Right cardiac atrium (tissue), 5 donors: ENCODE results near the gene TMOD2. TPM values are rescaled to one million over a fixed set of nuclear protein-coding genes. Genes with fewer than 3 reads are reported as not detected.

ENCODE experiments used
- ATAC-seq, 2 donors: fragments of 200-7000 bp; cut with Tn5 transposase; one replicate each; pipeline versions ENCODE4 v1.8.0 to v1.9.1; 2020; ENCODE audit warnings: moderate library complexity in 2 of 2, mild to moderate bottlenecking in 1 of 2
- DNase-seq, 3 donors: peaks; one replicate each; pipeline ENCODE4 v3.0.0-alpha.2; 2020
- H3K27ac ChIP-seq: one replicate; pipeline ENCODE4 v1.5.1; 2013; ENCODE audit warnings: mild to moderate bottlenecking, low read length, control low read depth, moderate library complexity
- H3K27me3 ChIP-seq: one replicate; pipeline ENCODE4 v1.6.1; 2013; ENCODE audit not compliant: control insufficient read depth, insufficient read depth
- H3K4me1 ChIP-seq: one replicate; pipeline ENCODE4 v1.6.1; 2013; ENCODE audit warnings: low read length; ENCODE audit not compliant: control insufficient read depth, insufficient read depth
- H3K4me3 ChIP-seq: one replicate; pipeline ENCODE4 v1.5.1; 2013; ENCODE audit warnings: low read length, control low read depth
- H3K9me3 ChIP-seq: one replicate; pipeline ENCODE4 v1.6.1; 2013; ENCODE audit warnings: low read length; ENCODE audit not compliant: control insufficient read depth
- WGBS: extraction: QIAGEN DNeasy Blood & Tissue Kit; methylation state at CpG from one replicate; pipeline ENCODE4 v1.1.7; 2013; 5-methylcytosine and 5-hydroxymethylcytosine counted together
- intact Hi-C, 4 donors: fragments of 100-400 bp; cut with DNase I; formaldehyde crosslinking; loops; one replicate each; pipeline versions ENCODE4 v1.11.0 to v1.14.0; 2022 to 2023
- polyA plus RNA-seq: library from polyadenylated mRNA; stranded (reverse); fragments of 200-250 nt; gene quantifications from one replicate; pipeline ENCODE4 v1.2.3, GENCODE V29; 2013
- total RNA-seq, 4 donors: library from RNA; stranded (reverse); fragmentation: NEBNext Ultra II Directional; extraction: Animal tissue kit (Norgen Biotek cat#: 25700); gene quantifications; one replicate each; pipeline ENCODE4 v1.2.1, GENCODE V29; 2021
- donor health status: healthy with polysubstance abuse.
- donor health status: DM: no; HTN: yes; CAD: no.
- donor health status: DM: no; HTN: no; CAD: no.
- donor health status: DM: no; HTN: yes; CAD: no; lungs with severe emphysema.
- donor health status: DM: yes; HTN: yes; CAD: no.

TMOD2 gene
- total and polyA plus RNA-seq, 5 donors = 3.6 to 17.8 (median 13.4) TPM

DNA sequence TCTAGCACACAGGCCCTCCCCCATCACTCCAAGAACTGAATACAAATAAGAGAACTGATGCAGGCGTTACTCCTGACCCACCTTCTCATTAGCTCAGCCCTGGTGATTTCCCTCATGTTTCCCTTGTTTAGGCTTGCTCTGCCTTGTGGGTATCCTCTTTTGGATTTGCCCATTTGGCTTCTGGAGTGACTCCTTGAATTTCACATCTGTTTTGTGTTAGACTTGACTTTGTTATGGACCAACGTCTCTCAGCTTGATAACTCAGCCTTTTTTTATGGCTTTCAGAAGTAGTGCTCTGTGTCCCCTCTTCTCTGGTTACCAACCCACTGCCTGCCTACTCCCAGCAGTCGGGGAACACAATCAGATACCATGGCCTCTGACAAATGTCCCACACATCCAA lies 66.8 kb downstream of the TMOD2 start:
- WGBS = 79% methylated on average over 3 of the region's 3 CpGs

DNA sequence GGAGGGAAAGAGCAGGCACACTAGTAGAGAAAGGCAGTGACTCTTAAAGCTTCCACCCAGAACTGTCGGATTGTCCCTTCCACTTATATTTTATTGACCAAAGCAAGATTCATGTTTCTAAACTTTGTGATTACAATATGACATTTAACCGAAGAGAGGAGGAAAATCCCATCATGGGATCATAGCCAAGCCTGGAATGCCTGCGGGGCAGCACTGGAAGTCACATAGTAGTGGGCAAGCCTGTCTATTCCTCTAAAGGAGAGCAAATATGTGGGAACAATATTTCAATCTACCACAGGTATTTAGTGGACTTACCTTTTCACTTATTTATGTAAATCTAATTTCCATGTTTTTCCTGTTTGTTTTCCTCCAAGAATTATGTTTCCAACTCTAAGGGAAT lies 74.3 kb downstream of the TMOD2 start:
- 69% methylated on average over 3 of the region's 3 CpGs for WGBS
- H3K4me3 ChIP-seq = no peak overlapping the region
- DNase-seq = no peak
- H3K27ac ChIP-seq = no peak overlapping the region
- H3K27me3 ChIP-seq = no peaks in the 10 kb centered on the region
- ATAC-seq = no peak
- intact Hi-C loops = no loop called here
- H3K4me1 ChIP-seq = no peaks in the 10 kb centered on the region
- no peaks in the 10 kb centered on the region for H3K9me3 ChIP-seq

More for the DNA sequence above, 66.8 kb downstream of the TMOD2 start:
- H3K27me3 ChIP-seq = no peaks in the 10 kb centered on the region
- H3K4me3 ChIP-seq = no peak overlapping the region
- DNase-seq = no peak
- no peak overlapping the region for H3K27ac ChIP-seq
- no peak for ATAC-seq
- H3K9me3 ChIP-seq = no peaks in the 10 kb centered on the region
- H3K4me1 ChIP-seq = no peaks in the 10 kb centered on the region
- intact Hi-C loops = no loop called here

DNA sequence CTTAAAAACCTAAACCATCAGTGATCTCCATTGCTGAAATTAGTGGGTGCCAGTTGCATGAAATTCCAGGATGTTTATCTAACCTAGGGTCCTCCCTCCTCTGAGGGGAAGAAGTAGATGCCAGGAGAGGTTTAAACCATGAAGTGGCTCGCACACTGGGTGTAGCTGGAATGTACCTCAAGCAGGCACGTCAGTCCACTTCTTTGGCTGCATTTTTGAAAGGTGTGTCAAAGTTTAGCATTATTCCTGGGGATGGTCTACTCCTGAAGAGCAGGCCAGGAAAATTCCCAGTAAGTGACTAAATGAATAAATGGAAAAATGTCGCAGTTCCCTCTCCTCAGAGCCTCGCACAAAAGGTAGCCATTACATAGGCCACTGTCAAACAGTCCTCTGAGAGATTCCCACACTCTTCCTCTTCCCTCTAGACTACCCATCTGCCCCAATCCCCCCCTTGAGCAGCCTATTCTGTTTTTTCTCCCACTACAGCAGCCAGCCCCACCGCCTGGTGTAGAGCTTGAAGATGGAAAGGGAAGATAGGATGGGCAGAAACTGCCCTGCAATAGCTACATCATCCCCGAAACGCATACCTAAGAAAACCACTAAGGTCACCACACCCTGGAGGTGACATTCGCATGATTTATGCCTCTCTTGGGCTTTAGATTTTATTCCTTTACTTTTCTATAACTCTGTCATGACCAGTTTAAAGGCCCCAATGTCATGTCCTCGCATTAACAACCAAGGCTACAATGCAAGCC lies 77.4 kb downstream of the TMOD2 start:
- intact Hi-C loops = no loop called here
- ATAC-seq = no peak
- Histone ChIP-seq H3K27ac (no peak overlapping the region), H3K9me3 (no peaks in the 10 kb centered on the region), H3K4me1 (peaks cover 4% of the 10 kb centered on the region), H3K4me3 (no peak overlapping the region), H3K27me3 (no peaks in the 10 kb centered on the region)
- WGBS = 84% methylated on average over 9 of the region's 9 CpGs
- DNase-seq = no peak

DNA sequence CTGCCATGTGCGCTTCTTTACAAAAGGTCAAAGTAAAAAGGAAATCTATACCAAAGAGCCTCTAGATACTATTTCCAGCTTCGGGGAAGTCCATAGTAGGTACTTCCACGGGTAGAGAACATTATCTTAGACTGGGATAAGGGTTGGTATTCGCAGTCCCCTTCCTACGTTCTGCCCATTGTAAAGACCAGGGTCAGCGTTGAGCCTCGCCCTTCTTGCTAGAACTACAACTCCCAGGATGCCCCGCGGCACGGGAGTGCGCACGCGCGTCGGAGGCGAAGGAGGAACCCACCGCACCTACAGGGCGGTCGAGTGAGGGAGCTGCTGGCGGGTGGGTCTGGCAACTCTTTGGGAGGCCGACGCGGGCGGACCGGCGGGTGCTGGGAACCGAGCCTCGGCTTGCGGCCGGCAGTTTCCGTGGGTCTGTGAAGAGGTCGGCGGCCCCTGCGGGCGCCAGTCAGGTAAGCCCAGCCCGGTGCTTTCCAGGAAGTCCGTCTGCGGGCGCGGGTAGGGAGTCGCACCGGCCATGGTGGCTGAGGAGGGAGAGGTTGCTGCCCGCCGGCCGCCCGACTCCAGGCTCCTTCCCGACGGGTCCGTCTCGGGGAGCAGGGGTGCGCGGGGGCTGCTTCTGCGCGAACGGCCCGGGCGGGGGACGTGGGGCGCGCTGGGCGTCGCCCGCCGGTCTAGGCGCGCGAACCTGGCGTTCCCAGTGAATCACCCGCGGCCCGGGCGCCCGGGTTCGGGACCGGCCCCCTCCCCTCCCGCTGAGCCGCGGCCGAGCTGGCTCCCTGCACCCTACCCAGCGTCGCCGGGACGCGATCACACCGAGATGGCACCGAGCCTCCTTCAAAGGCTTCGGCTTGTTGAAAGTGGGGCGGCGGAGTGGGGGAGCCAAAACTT lies 78.2 kb downstream of the TMOD2 start, which contains the start of gene TMOD3:
Gene TMOD3, plus strand, starts transcription at position 278 of the 900 bp plus-strand sequence. CDS start 33,232 bp downstream, outside the sequence.
- peak; percentile 94 to 98 (median 98) for DNase-seq
- H3K27ac ChIP-seq = peak within 1 kb of the TSS; percentile 91
- H3K4me1 ChIP-seq = peaks cover 7% of the 10 kb centered on the region
- WGBS = 2% methylated on average over 89 of the region's 89 CpGs
- intact Hi-C loops = no loop called here
- H3K27me3 ChIP-seq = no peaks in the 10 kb centered on the region
- ATAC-seq = peak; percentile 99
- no peaks in the 10 kb centered on the region for H3K9me3 ChIP-seq
- H3K4me3 ChIP-seq = peak within 1 kb of the TSS; percentile 97

DNA sequence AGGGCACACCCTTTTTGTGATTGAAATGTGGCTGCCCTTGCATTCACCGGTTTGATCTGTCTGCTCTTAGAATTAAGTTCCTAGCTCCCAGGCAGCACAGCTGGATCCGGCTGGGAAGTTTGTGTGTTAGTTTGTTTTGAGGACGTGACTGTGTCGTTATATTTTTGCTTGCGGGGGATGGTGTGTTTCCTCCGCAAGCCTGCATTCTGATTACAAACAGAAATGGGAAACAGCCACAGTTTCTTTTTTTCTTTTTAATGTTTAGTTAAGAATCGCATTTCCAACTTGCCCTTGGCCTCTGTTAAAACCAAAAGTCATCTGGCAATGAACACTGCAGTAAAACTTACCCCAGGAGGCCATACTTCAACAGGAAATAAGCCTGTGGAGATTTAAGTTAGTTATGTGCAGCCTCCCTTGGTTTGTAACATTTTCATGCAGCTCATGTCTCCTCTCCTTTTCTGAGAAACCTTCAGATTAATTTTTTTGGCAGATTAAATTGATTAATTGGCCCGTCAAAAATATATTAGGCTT lies 78.9 kb downstream of the TMOD2 start:
- DNase-seq (no peak), ATAC-seq (peak in 1 of 2 donors; percentile 30)
- Histone ChIP-seq H3K4me3 (peak overlapping the region; percentile 97), H3K4me1 (peaks cover 10% of the 10 kb centered on the region), H3K9me3 (no peaks in the 10 kb centered on the region), H3K27ac (peak overlapping the region; percentile 91), H3K27me3 (no peaks in the 10 kb centered on the region)
- intact Hi-C loops = no loop called here
- 1% methylated on average over 8 of the region's 8 CpGs for WGBS

DNA sequence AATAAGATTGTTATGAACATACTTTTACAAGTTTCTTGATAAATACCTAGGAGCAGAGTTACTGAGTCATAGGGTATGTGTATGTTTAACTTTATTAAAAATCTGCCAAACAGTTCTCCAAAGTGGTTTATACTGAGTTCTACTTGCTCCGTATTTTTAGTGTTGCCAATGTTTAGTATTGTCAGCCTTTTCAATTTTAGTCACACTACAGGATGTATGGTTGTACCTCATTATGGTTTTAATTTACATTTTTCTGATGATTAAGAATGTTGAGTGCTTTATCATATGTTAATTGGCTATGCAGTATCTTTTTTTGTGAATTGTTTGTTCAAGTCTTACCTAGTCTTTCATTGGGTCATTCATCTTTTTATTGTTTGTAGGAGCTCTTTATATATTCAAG lies 82.4 kb downstream of the TMOD2 start:
- DNase-seq = no peak
- no peaks in the 10 kb centered on the region for H3K27me3 ChIP-seq
- peaks cover 20% of the 10 kb centered on the region for H3K4me1 ChIP-seq
- ATAC-seq = no peak
- 90% methylated on average over 1 of the region's 1 CpG for WGBS
- no peak overlapping the region for H3K27ac ChIP-seq
- no peaks in the 10 kb centered on the region for H3K9me3 ChIP-seq
- intact Hi-C loops = no loop called here
- no peak overlapping the region for H3K4me3 ChIP-seq

DNA sequence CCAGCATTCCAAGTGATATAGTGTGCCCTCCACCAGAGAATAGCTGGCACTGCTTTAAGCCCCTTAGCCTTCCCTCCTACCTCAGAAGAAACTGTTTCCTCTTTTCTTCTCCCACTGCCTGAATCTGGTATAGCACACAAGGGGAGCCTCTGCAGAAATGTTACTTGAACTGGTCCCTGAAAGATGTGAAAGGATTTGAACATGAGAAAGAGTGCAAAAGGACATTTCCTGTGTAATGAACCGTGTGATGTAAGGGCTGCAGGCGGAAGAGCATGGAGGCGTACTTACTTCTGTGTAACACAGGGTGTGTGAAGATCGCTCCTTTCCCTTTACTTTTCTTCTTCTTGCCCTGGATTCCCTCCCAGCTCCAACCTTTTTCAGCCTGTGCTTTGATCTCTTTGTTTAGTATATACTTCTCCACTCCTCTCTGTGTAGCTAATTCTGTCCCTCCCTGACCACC lies 86.4 kb downstream of the TMOD2 start:
- H3K27ac ChIP-seq = peak overlapping the region; percentile 45
- peaks cover 24% of the 10 kb centered on the region for H3K4me1 ChIP-seq
- H3K9me3 ChIP-seq = no peaks in the 10 kb centered on the region
- no peaks in the 10 kb centered on the region for H3K27me3 ChIP-seq
- WGBS = 45% methylated on average over 4 of the region's 4 CpGs
- intact Hi-C loops = no loop called here
- DNase-seq (no peak), ATAC-seq (peak in 1 of 2 donors; percentile 53)
- H3K4me3 ChIP-seq = no peak overlapping the region

DNA sequence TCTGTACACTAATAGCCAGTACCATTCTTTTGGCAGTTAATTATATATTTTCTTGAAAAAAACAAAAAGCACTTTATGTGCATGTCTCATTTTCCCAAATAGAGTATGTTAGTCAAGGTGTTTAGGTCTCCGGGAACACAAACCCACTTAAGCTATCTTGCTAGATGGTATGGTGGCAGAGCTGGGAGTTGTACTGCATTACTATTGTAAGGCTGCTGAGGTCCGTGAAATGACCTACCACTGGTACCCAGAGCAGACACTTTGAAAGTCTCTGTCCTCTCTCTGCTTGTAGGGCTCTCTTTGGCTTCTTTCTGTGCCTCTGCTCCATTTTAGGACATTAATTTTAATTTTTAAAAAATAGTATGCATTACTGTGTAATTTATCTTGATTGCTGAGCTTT lies 86.9 kb downstream of the TMOD2 start:
- intact Hi-C loops = no loop called here
- DNase-seq (no peak), ATAC-seq (no peak)
- no peak overlapping the region for H3K27ac ChIP-seq
- no peaks in the 10 kb centered on the region for H3K27me3 ChIP-seq
- WGBS = 67% methylated on average over 2 of the region's 2 CpGs
- no peak overlapping the region for H3K4me3 ChIP-seq
- H3K4me1 ChIP-seq = peaks cover 28% of the 10 kb centered on the region
- no peaks in the 10 kb centered on the region for H3K9me3 ChIP-seq

DNA sequence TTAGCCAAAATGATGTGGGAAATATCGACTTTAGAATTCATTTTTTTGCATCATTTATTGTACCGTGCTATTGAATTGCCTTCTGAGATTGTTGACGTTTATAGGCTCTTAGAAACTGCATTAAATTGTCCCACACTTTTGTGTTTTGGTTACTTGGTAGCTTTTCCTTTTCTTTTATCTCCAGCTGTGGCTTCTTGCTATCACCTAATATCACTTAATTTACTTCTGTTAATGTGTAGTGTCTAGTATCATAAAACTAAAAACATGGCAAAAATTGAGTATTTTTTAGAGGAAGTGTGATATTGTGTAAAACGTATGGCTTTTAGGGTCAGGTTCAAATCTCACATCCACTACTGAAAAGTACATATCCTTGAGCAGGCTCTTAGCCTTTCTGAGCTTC lies 89.3 kb downstream of the TMOD2 start:
- H3K4me1 ChIP-seq = peaks cover 25% of the 10 kb centered on the region

DNA sequence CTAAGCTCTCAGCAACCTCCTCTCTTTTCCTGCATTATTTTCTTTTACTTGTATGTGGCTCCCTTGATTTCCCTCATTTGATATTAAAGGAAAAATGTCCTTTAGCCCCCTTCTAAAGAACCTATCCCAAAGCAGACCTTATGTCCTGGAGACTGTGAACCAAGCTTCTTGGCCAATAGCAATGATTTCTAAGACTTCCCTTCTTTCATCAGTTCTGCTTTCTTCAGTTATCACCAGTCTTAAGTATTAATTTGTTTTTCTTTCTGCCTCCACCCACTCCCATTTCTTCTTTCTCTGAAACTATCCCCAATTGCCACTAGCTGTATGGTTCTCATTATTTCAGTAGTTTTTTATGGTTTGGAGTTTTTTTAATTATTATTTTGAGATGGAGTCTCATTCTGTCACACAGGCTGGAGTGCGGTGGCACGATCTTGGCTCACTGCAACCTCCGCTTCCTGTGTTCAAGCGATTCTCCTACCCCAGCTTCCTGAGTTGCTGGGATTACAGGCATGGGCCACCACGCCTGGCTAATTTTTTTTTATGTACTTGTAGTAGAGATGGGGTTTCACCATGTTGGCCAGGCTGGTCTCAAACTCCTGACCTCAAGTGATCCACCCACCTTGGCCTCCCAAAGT lies 90.1 kb downstream of the TMOD2 start:
- no peaks in the 10 kb centered on the region for H3K27me3 ChIP-seq
- ATAC-seq (peak in 1 of 2 donors; percentile 29), DNase-seq (peak in 2 of 3 donors; percentile 45 to 60)
- H3K4me1 ChIP-seq = peaks cover 25% of the 10 kb centered on the region
- WGBS = 65% methylated on average over 5 of the region's 5 CpGs
- peak overlapping the region; percentile 15 for H3K4me3 ChIP-seq
- no peak overlapping the region for H3K27ac ChIP-seq
- intact Hi-C loops = no loop called here
- H3K9me3 ChIP-seq = no peaks in the 10 kb centered on the region

More for the DNA sequence above, 89.3 kb downstream of the TMOD2 start:
- H3K27ac ChIP-seq = no peak overlapping the region
- H3K27me3 ChIP-seq = no peaks in the 10 kb centered on the region
- intact Hi-C loops = no loop called here
- H3K9me3 ChIP-seq = no peaks in the 10 kb centered on the region
- ATAC-seq = no peak
- no peak for DNase-seq
- 68% methylated on average over 4 of the region's 4 CpGs for WGBS
- no peak overlapping the region for H3K4me3 ChIP-seq
